Activated B cell treated with CpG ODN at 0.5 μM for 24 hours (primary cell): ENCODE measurements around the gene TBX5. TPM values are rescaled to one million over a fixed set of nuclear protein-coding genes. Genes with fewer than 3 reads are reported as not detected.

ENCODE experiments used
- ATAC-seq: fragments of 200-7000 bp; cut with Tn5 transposase; one replicate; pipeline ENCODE4 v1.10.0; 2021; ENCODE audit warnings: low read depth, mild to moderate bottlenecking, moderate library complexity
- CTCF ChIA-PET: fragments of 350-600 bp; sonication (Branson Sonifier 250); formaldehyde crosslinking; loops from one replicate; lab custom pipeline; 2021; ENCODE audit warnings: antibody characterized with exemption; lab: Charles Lee
- POLR2A ChIA-PET: fragments of 350-600 bp; sonication (Branson Sonifier 250); formaldehyde crosslinking; loops from one replicate; lab custom pipeline; 2021; ENCODE audit warnings: antibody characterized with exemption; lab: Charles Lee
- DNase-seq: peaks from one replicate; pipeline ENCODE4 v3.0.0; 2022
- H3K27ac Mint-ChIP-seq: one replicate; pipeline ENCODE4 v1.8.0; 2020; ENCODE audit warnings: mixed read lengths
- H3K27me3 Mint-ChIP-seq: one replicate; pipeline ENCODE4 v1.8.0; 2021; ENCODE audit warnings: mixed read lengths
- H3K36me3 Mint-ChIP-seq: one replicate; pipeline ENCODE4 v1.8.0; 2021; ENCODE audit warnings: low read depth, mixed read lengths
- H3K4me1 Mint-ChIP-seq: one replicate; pipeline ENCODE4 v1.8.0; 2021; ENCODE audit warnings: mixed read lengths
- H3K4me3 Mint-ChIP-seq: one replicate; pipeline ENCODE4 v1.8.0; 2020; ENCODE audit warnings: mild to moderate bottlenecking, mixed read lengths
- H3K9me3 Mint-ChIP-seq: one replicate; pipeline ENCODE4 v1.8.0; 2020; ENCODE audit warnings: mixed read lengths
- intact Hi-C: fragments of 100-400 bp; cut with micrococcal nuclease; formaldehyde crosslinking; loops from one replicate; pipeline ENCODE4 v1.15.1; 2024
- total RNA-seq: library from RNA; stranded (reverse); gene quantifications from 2 replicates; pipeline ENCODE4 v1.2.3, GENCODE V29; 2022
- TF ChIP-seq, protein P1 (sequence below): fragments of 200-600 bp; IDR thresholded peaks from one replicate; pipeline ENCODE4 v1.8.0; 2022; ENCODE audit warnings: antibody characterized with exemption, mild to moderate bottlenecking

Gene TBX5
- total RNA-seq, 1 donor from 2014 or later = not detected

GRCh38 chr12:114314974-114315720, 90.8 kb downstream of the TBX5 start:
- ATAC-seq (no peak), DNase-seq (no peak)
- TF ChIP-seq, protein P1, sequence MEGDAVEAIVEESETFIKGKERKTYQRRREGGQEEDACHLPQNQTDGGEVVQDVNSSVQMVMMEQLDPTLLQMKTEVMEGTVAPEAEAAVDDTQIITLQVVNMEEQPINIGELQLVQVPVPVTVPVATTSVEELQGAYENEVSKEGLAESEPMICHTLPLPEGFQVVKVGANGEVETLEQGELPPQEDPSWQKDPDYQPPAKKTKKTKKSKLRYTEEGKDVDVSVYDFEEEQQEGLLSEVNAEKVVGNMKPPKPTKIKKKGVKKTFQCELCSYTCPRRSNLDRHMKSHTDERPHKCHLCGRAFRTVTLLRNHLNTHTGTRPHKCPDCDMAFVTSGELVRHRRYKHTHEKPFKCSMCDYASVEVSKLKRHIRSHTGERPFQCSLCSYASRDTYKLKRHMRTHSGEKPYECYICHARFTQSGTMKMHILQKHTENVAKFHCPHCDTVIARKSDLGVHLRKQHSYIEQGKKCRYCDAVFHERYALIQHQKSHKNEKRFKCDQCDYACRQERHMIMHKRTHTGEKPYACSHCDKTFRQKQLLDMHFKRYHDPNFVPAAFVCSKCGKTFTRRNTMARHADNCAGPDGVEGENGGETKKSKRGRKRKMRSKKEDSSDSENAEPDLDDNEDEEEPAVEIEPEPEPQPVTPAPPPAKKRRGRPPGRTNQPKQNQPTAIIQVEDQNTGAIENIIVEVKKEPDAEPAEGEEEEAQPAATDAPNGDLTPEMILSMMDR = no peak
- no peak overlapping the region for H3K27ac Mint-ChIP-seq
- ChIA-PET POLR2A (no interaction called here), CTCF (no interaction called here)
- no peaks in the 10 kb centered on the region for H3K4me1 Mint-ChIP-seq
- H3K4me3 Mint-ChIP-seq = no peak overlapping the region
- no peaks in the 10 kb centered on the region for H3K36me3 Mint-ChIP-seq
- intact Hi-C loops = no loop called here
- no peaks in the 10 kb centered on the region for H3K27me3 Mint-ChIP-seq
- H3K9me3 Mint-ChIP-seq = peaks cover 3% of the 10 kb centered on the region

DNA sequence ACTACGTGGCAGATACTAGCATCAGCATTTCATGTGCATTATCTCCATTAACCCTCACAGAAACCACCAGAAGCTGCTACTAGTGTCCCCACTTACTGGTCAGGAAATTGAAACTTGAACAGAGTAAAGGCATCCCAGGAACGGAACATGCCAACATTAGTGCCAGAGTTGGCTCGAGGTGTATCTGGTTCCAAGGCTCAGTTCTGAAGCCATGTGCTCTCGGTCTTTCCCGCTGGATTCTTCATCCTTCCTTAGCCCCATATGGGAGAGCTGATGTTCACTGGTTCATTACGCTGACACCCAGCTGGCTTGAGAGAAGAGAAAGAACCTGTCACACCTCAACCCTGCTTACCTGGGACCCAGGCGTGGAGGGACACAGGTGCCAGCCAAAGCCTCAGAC, 91.5 kb downstream of the TBX5 start:
- Mint-ChIP-seq H3K27ac (no peak overlapping the region), H3K4me3 (no peak overlapping the region), H3K9me3 (peaks cover 3% of the 10 kb centered on the region), H3K36me3 (no peaks in the 10 kb centered on the region), H3K27me3 (no peaks in the 10 kb centered on the region), H3K4me1 (no peaks in the 10 kb centered on the region)
- intact Hi-C loops = no loop called here
- DNase-seq (no peak), ATAC-seq (no peak)
- CTCF ChIA-PET = no interaction called here
- POLR2A ChIA-PET = no interaction called here
- TF ChIP-seq, protein P1 = no peak

- Mint-ChIP-seq H3K27ac (no peak overlapping the region), H3K27me3 (no peaks in the 10 kb centered on the region), H3K9me3 (peaks cover 3% of the 10 kb centered on the region), H3K4me1 (no peaks in the 10 kb centered on the region), H3K36me3 (no peaks in the 10 kb centered on the region), H3K4me3 (no peak overlapping the region)
- TF ChIP-seq, protein P1 = no peak
- CTCF ChIA-PET = no interaction called here
- POLR2A ChIA-PET = no interaction called here
- intact Hi-C loops = no loop called here
- ATAC-seq (no peak), DNase-seq (no peak)
Measured at GRCh38 chr12:114313910-114314309, 92.0 kb downstream of the TBX5 start.

GRCh38 chr12:114311974-114312373, 94.0 kb downstream of the TBX5 start:
- no peak for DNase-seq
- no peak overlapping the region for H3K4me3 Mint-ChIP-seq
- no peaks in the 10 kb centered on the region for H3K27me3 Mint-ChIP-seq
- TF ChIP-seq, protein P1 = no peak
- CTCF ChIA-PET = no interaction called here
- H3K27ac Mint-ChIP-seq = no peak overlapping the region
- no peaks in the 10 kb centered on the region for H3K4me1 Mint-ChIP-seq
- H3K9me3 Mint-ChIP-seq = no peaks in the 10 kb centered on the region
- POLR2A ChIA-PET = no interaction called here
- intact Hi-C loops = no loop called here
- H3K36me3 Mint-ChIP-seq = no peaks in the 10 kb centered on the region
- no peak for ATAC-seq

DNA sequence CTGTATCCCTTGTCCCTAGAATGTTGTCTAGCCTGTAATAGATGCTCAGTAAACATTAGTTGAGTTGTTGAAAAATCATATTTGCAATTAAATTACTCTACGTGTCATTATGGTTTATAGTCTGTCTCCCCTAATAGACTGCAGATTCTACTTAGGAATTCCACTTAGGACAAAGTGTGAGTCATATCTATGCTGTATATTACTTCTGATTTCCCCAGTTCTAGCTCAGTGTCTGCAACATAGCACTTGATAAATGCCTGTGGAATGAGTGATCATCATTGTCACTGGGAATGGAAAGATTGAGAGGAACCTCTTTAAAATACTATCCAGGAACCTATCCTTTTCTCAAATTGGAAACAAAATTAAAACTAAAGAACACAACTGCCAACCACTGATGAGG, 99.3 kb downstream of the TBX5 start:
- peaks cover 2% of the 10 kb centered on the region for H3K27me3 Mint-ChIP-seq
- no peak overlapping the region for H3K27ac Mint-ChIP-seq
- DNase-seq = no peak
- H3K36me3 Mint-ChIP-seq = no peaks in the 10 kb centered on the region
- no peak for ATAC-seq
- intact Hi-C loops = no loop called here
- TF ChIP-seq, protein P1 = no peak
- H3K4me1 Mint-ChIP-seq = no peaks in the 10 kb centered on the region
- ChIA-PET POLR2A (no interaction called here), CTCF (no interaction called here)
- peaks cover 2% of the 10 kb centered on the region for H3K9me3 Mint-ChIP-seq
- H3K4me3 Mint-ChIP-seq = no peak overlapping the region
